ENCODE results near the gene BAZ1B. TPM values are rescaled to one million over a fixed set of nuclear protein-coding genes. Genes with fewer than 3 reads are reported as not detected.
"Not testable (repeated sequence)": the region's sequence is repeated elsewhere in the genome, so short reads cannot be mapped to it uniquely, and the experiment has no call there.

The BAZ1B gene
- total RNA-seq = 103 and 105 TPM in 2 replicates

GRCh38 chr7:73522105-73522872 lies at the start of gene BAZ1B:
TSS of gene BAZ1B (minus strand) at chr7:73522293. CDS start at chr7:73521933, 360 bp downstream.
- intact Hi-C loops (cut with micrococcal nuclease) = loop anchor here (1.0 to 5.0 kb wide), 7 partner anchors 35 to 1135 kb away; partner anchors contain the start of genes ABHD11, BCL7B, BUD23 and DNAJC30

- intact Hi-C loops (cut with micrococcal nuclease) = no loop called here
These were observed 48.9 kb upstream of the BAZ1B start for GRCh38 chr7:73570977-73571376.

- intact Hi-C loops (cut with micrococcal nuclease) = no loop called here
These were observed 48.4 kb upstream of the BAZ1B start for GRCh38 chr7:73570521-73570920.

- intact Hi-C loops (cut with micrococcal nuclease) = no loop called here
These were observed 47.0 kb upstream of the BAZ1B start for GRCh38 chr7:73569042-73569608.

GRCh38 chr7:73567846-73568685 lies 46.0 kb upstream of the BAZ1B start:
- intact Hi-C loops (cut with micrococcal nuclease) = no loop called here

- intact Hi-C loops (cut with micrococcal nuclease) = no loop called here
These were observed 45.0 kb upstream of the BAZ1B start for GRCh38 chr7:73567140-73567539.

GRCh38 chr7:73566431-73566830 lies 44.3 kb upstream of the BAZ1B start:
- intact Hi-C loops (cut with micrococcal nuclease) = not testable (repeated sequence)

GRCh38 chr7:73565675-73566340 lies 43.7 kb upstream of the BAZ1B start:
- intact Hi-C loops (cut with micrococcal nuclease) = no loop called here

- intact Hi-C loops (cut with micrococcal nuclease) = no loop called here
These were observed 38.2 kb upstream of the BAZ1B start for GRCh38 chr7:73560109-73560835.

- intact Hi-C loops (cut with micrococcal nuclease) = loop anchor here (1.0 kb wide), 4 partner anchors 21 to 181 kb away; partner anchors contain the start of genes ABHD11, BAZ1B, BUD23 and DNAJC30
These were observed 35.5 kb upstream of the BAZ1B start, which contains the start of gene BCL7B for GRCh38 chr7:73557397-73558257. TSS of gene BCL7B (minus strand) at chr7:73557690. CDS start at chr7:73557578, 112 bp downstream.

GRCh38 chr7:73557108-73557396 lies 35.0 kb upstream of the BAZ1B start:
- intact Hi-C loops (cut with micrococcal nuclease) = loop anchor here (1.0 kb wide), 4 partner anchors 21 to 181 kb away; partner anchors contain the start of genes ABHD11, BAZ1B, BUD23 and DNAJC30

- intact Hi-C loops (cut with micrococcal nuclease) = loop anchor here (1.0 kb wide), 4 partner anchors 22 to 182 kb away; partner anchors contain the start of genes ABHD11, BAZ1B, BUD23 and DNAJC30
These were observed 34.4 kb upstream of the BAZ1B start for GRCh38 chr7:73556208-73557107.

- intact Hi-C loops (cut with micrococcal nuclease) = no loop called here
These were observed 33.4 kb upstream of the BAZ1B start for GRCh38 chr7:73555411-73555982.

- intact Hi-C loops (cut with micrococcal nuclease) = not testable (repeated sequence)
These were observed 28.0 kb upstream of the BAZ1B start for GRCh38 chr7:73550093-73550492.

GRCh38 chr7:73549176-73549575 lies 27.1 kb upstream of the BAZ1B start:
- intact Hi-C loops (cut with micrococcal nuclease) = no loop called here

GRCh38 chr7:73547841-73548240 lies 25.7 kb upstream of the BAZ1B start:
- intact Hi-C loops (cut with micrococcal nuclease) = no loop called here

GRCh38 chr7:73544678-73545077 lies 22.6 kb upstream of the BAZ1B start:
- intact Hi-C loops (cut with micrococcal nuclease) = no loop called here

GRCh38 chr7:73541722-73542121 lies 19.6 kb upstream of the BAZ1B start:
- intact Hi-C loops (cut with micrococcal nuclease) = no loop called here
